Chondrocyte (in vitro differentiated cells): Measurements from ENCODE around the gene HOXC12. TPM values are rescaled to one million over a fixed set of nuclear protein-coding genes. Genes with fewer than 3 reads are reported as not detected.

Source experiments
- DNase-seq: peaks from one replicate; pipeline ENCODE4 v3.0.0; 2021; ENCODE audit warnings: mixed read lengths, low spot score
- H3K27ac Mint-ChIP-seq: one replicate; pipeline ENCODE4 v1.8.0; 2021; ENCODE audit warnings: mild to moderate bottlenecking, moderate library complexity, mixed read lengths; ENCODE audit not compliant: unreplicated experiment
- H3K27me3 Mint-ChIP-seq: 2 replicates; pipeline ENCODE4 v1.8.0; 2021; ENCODE audit warnings: low read depth, mixed read lengths
- H3K36me3 Mint-ChIP-seq: 2 replicates; pipeline ENCODE4 v1.8.0; 2021; ENCODE audit warnings: low read depth, mixed read lengths
- H3K4me1 Mint-ChIP-seq: 2 replicates; pipeline ENCODE4 v1.8.0; 2021; ENCODE audit warnings: low read depth, mild to moderate bottlenecking, mixed read lengths
- H3K4me3 Mint-ChIP-seq: one replicate; pipeline ENCODE4 v1.8.0; 2021; ENCODE audit warnings: mild to moderate bottlenecking, moderate library complexity, mixed read lengths; ENCODE audit not compliant: unreplicated experiment
- H3K9me3 Mint-ChIP-seq: 2 replicates; pipeline ENCODE4 v1.8.0; 2021; ENCODE audit warnings: low read depth, mixed read lengths
- microRNA-seq: library from miRNA; unstranded; fragments of <30 nt; microRNA quantifications from one replicate; pipeline ENCODE4 v1.2.0, GENCODE V29; 2020; ENCODE audit warnings: borderline number of aligned reads
- total RNA-seq: library from RNA; stranded (reverse); gene quantifications from 3 replicates; pipeline ENCODE4 v1.2.1, GENCODE V29; 2021
- TF ChIP-seq, protein P1 (sequence below): fragments of 200-600 bp; sonication (generic); IDR thresholded peaks from 2 replicates; pipeline ENCODE4 v1.5.0; 2021; ENCODE audit warnings: antibody characterized with exemption, mild to moderate bottlenecking, moderate library complexity

Gene HOXC12
- total RNA-seq, 1 donor from 2014 or later = not detected

DNA sequence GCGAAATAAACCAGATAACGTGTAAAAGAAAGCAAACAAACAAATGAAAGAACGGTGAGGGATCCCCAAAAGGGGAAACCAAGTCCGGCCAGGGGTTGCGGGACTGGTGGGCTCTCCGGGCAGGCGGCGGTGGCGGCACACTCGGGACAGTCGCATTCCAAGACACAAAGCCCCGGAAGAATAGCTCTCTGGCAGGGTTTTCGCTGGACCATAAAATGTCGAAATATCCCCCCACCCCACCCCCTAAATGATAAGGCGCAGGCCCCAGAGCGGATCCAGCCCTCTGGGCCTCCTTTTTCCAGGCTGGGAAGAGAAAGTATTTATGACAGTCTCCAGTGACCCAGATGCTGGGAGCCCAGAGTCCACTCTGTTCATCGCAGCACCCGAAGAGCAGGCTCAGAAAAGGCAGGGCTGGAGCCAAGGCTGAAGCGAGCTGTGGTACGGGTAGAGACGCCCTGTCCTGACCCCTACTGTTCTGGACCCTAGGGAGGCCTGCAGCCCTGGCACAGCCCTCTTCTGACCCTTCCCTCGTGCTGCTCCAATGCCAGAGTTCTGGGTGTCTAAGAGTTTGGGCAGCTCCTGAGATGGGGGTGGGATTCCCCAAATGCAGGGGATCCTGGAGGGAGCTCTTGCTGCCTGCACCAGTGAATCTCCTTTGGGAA is 52.0 kb downstream of the HOXC12 start:
- no peak for DNase-seq
- H3K9me3 Mint-ChIP-seq = no peaks in the 10 kb centered on the region
- TF ChIP-seq, protein P1, sequence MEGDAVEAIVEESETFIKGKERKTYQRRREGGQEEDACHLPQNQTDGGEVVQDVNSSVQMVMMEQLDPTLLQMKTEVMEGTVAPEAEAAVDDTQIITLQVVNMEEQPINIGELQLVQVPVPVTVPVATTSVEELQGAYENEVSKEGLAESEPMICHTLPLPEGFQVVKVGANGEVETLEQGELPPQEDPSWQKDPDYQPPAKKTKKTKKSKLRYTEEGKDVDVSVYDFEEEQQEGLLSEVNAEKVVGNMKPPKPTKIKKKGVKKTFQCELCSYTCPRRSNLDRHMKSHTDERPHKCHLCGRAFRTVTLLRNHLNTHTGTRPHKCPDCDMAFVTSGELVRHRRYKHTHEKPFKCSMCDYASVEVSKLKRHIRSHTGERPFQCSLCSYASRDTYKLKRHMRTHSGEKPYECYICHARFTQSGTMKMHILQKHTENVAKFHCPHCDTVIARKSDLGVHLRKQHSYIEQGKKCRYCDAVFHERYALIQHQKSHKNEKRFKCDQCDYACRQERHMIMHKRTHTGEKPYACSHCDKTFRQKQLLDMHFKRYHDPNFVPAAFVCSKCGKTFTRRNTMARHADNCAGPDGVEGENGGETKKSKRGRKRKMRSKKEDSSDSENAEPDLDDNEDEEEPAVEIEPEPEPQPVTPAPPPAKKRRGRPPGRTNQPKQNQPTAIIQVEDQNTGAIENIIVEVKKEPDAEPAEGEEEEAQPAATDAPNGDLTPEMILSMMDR = no peak
- H3K4me1 Mint-ChIP-seq = peaks cover 12% of the 10 kb centered on the region
- H3K36me3 Mint-ChIP-seq = peaks cover 2% of the 10 kb centered on the region
- peak overlapping the region; percentile 70 for H3K4me3 Mint-ChIP-seq
- no peak overlapping the region for H3K27ac Mint-ChIP-seq
- H3K27me3 Mint-ChIP-seq = peaks cover 89% of the 10 kb centered on the region

DNA sequence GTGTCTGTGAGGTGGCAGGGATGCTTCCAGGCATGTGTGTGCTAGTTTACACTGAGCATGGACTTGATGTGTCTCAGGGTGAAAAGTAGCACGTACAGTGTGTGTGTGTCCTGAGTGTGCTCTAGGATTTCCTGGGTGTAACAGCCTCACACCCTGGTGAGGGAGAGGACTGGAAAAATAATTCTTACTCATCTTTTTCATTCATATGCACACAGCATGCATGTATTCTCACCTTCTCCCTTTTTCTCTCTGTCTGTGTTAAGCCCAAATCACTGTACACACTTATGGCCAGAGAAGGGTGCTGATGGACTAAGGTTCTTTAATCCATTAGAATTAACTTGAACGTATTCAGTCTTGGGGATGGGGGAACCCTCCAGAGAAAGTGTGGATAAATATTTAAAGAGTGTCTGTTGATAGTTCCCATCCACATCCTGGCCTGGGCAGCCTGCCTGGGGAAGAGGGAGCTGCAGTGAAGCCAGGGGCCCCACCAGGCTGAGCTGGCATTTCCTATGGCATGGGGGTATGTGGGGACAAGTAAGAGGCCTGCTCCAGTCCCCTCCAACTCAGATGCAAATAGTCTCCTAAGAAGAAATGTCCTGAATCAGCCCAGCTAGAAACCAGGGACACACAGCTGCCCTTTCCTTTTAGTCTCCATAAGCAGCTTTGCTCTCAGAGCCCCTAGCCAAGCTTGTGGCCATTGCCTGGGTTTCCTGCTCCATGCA is 53.0 kb downstream of the HOXC12 start:
- Mint-ChIP-seq H3K9me3 (no peaks in the 10 kb centered on the region), H3K36me3 (peaks cover 2% of the 10 kb centered on the region), H3K4me1 (peaks cover 12% of the 10 kb centered on the region), H3K4me3 (no peak overlapping the region), H3K27ac (no peak overlapping the region), H3K27me3 (peaks cover 84% of the 10 kb centered on the region)
- no peak for DNase-seq
- TF ChIP-seq, protein P1 = no peak

DNA sequence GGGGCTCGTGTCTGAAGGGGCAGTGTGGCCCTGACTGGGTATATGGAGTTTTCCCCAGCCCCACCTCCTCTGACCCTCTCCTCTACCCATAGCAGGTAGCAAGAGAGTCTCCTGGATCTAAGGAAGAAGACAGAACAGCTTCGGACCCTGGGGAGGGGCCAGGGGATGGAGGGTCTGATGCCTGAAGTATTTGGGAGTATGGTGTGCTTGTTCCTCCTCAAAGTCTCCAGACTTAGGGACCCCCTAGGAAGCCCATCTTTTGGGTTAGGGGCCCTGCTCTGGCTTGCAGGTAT is 53.5 kb downstream of the HOXC12 start:
- Mint-ChIP-seq H3K9me3 (no peaks in the 10 kb centered on the region), H3K27ac (no peak overlapping the region), H3K36me3 (peaks cover 2% of the 10 kb centered on the region), H3K4me3 (no peak overlapping the region), H3K4me1 (peaks cover 12% of the 10 kb centered on the region), H3K27me3 (peaks cover 84% of the 10 kb centered on the region)
- no peak for DNase-seq
- TF ChIP-seq, protein P1 = no peak

Small RNAs within 50 kb of the gene (microRNA-seq; reads per million reads assigned to microRNA genes)
- gene MIR196A2 = 2.8 reads per million

Other genes with a start within 250 kb of the HOXC12 start
- 80.9 to 96.6 TPM (median 86.9 TPM) in 3 replicates for gene CALCOCO1, start 227.5 kb upstream of the HOXC12 start, total RNA-seq
- gene CISTR, start 202.9 kb upstream of the HOXC12 start, total RNA-seq = not detected in 3 replicates
- gene HOXC13, start 16.1 kb upstream of the HOXC12 start, total RNA-seq = not detected in 3 replicates
- not detected in 3 replicates for gene HOXC11, start 18.2 kb downstream of the HOXC12 start, total RNA-seq
- gene HOTAIR, start 20.1 kb downstream of the HOXC12 start, total RNA-seq = not detected in 3 replicates
- not detected in 3 replicates for gene HOXC10, start 30.2 kb downstream of the HOXC12 start, total RNA-seq
- not detected in 3 replicates for gene HOXC9, start 45.3 kb downstream of the HOXC12 start, total RNA-seq
- gene HOXC8, start 54.1 kb downstream of the HOXC12 start, total RNA-seq = not detected in 3 replicates
- gene HOXC6, start 73.5 kb downstream of the HOXC12 start, total RNA-seq = not detected in 3 replicates
- not detected in 3 replicates for gene HOXC5, start 78.1 kb downstream of the HOXC12 start, total RNA-seq
- gene HOXC4, start 98.9 kb downstream of the HOXC12 start, total RNA-seq = not detected in 3 replicates
- gene SMUG1, start 234.1 kb downstream of the HOXC12 start, total RNA-seq = 21.1 to 28.7 TPM (median 23.6 TPM) in 3 replicates